Uterus (tissue), 4 donors: Measurements from ENCODE around the gene TAP1. TPM values are rescaled to one million over a fixed set of nuclear protein-coding genes. Genes with fewer than 3 reads are reported as not detected.
A peak's percentile ranks its signal among the peaks of the same experiment; 100 is the strongest.
"Not testable (repeated sequence)": the region's sequence is repeated elsewhere in the genome, so short reads cannot be mapped to it uniquely, and the experiment has no call there.

Experiments used
- DNase-seq, 2 donors: peaks; one replicate each; pipeline ENCODE4 v3.0.0-alpha.2; 2019 to 2020
- H3K27ac ChIP-seq, 2 donors: fragments of 200-600 bp; sonication (generic); 1 replicate in 1 of 2; 2 replicates in 1 of 2; pipeline ENCODE4 v1.5.1; 2016 to 2018
- H3K27me3 ChIP-seq, 2 donors: fragments of 200-600 bp; sonication (generic); one replicate each; pipeline ENCODE4 v1.5.1; 2018 to 2019; ENCODE audit warnings: control low read depth in 1 of 2
- H3K36me3 ChIP-seq, 2 donors: fragments of 200-600 bp; sonication (generic); one replicate each; pipeline ENCODE4 v1.5.1; 2019; ENCODE audit warnings: control low read depth in 1 of 2
- H3K4me1 ChIP-seq, 2 donors: fragments of 200-600 bp; sonication (generic); one replicate each; pipeline ENCODE4 v1.5.1; 2018 to 2019; ENCODE audit warnings: control low read depth in 1 of 2
- H3K4me3 ChIP-seq, 2 donors: fragments of 200-600 bp; sonication (generic); 1 replicate in 1 of 2; 2 replicates in 1 of 2; pipeline ENCODE4 v1.5.1; 2018 to 2019; ENCODE audit warnings: mild to moderate bottlenecking in 1 of 2
- H3K9me3 ChIP-seq, 2 donors: fragments of 200-600 bp; sonication (generic); one replicate each; pipeline ENCODE4 v1.5.1; 2019; ENCODE audit warnings: control low read depth in 1 of 2
- CTCF ChIP-seq, 4 experiments: fragments of 200-600 bp in 2 of 4; fragments of 450-650 bp in 2 of 4; sonication (generic) in 2 of 4; IDR thresholded peaks; one replicate each; pipeline ENCODE4 v1.5.1; 2016 to 2019; ENCODE audit warnings: antibody characterized with exemption in 4 of 4, mild to moderate bottlenecking in 2 of 4, moderate library complexity in 1 of 4
- POLR2A ChIP-seq, 2 donors: fragments of 450-650 bp; IDR thresholded peaks; one replicate each; pipeline ENCODE4 v1.6.1; 2016; ENCODE audit warnings: antibody characterized with exemption in 2 of 2, mild to moderate bottlenecking in 1 of 2, moderate library complexity in 1 of 2
- intact Hi-C: fragments of 100-400 bp; cut with DNase I; formaldehyde crosslinking; loops from one replicate; pipeline ENCODE4 v1.15.1; 2023; ENCODE audit warnings: low total_unique reads
- total RNA-seq, 4 donors: library from RNA; depleted of rRNA in 3 of 4; stranded (reverse); fragments of >200 nt in 3 of 4; gene quantifications; one replicate each; pipeline versions ENCODE4 v1.1.0 to v1.2.4, GENCODE V29; 2014 to 2023
- donor health status: DM: yes; HTN: yes; CAD: no.

The TAP1 gene
- total RNA-seq, 4 donors from 2014 or later: 18.2 to 62.2 (median 26.5) TPM

- no peak overlapping the region for H3K4me3 ChIP-seq
- H3K27ac ChIP-seq: no peak overlapping the region
- no peaks in the 10 kb centered on the region for H3K36me3 ChIP-seq
- H3K9me3 ChIP-seq: no peaks in the 10 kb centered on the region
- no peaks in the 10 kb centered on the region for H3K27me3 ChIP-seq
- peak in 1 of 2 donors; percentile 36 for DNase-seq
- intact Hi-C loops: loop anchor here (5.0 to 10.0 kb wide), 2 partner anchors 51 to 104 kb away; no protein-coding TSS in a partner anchor
- TF ChIP-seq CTCF (IDR thresholded peaks at IDR 0.05): no peak
- TF ChIP-seq POLR2A (IDR thresholded peaks at IDR 0.05): no peak
- H3K4me1 ChIP-seq: peaks cover 0 to 7% of the 10 kb centered on the region in 2 donors
These were observed 30.3 kb upstream of the TAP1 start for GRCh38 chr6:32883789-32884188.

- DNase-seq: no peak
- Histone ChIP-seq H3K4me3 (no peak overlapping the region), H3K27me3 (no peaks in the 10 kb centered on the region), H3K4me1 (peaks cover 0 to 7% of the 10 kb centered on the region in 2 donors), H3K36me3 (no peaks in the 10 kb centered on the region), H3K9me3 (no peaks in the 10 kb centered on the region), H3K27ac (no peak overlapping the region)
- intact Hi-C loops: loop anchor here (5.0 to 10.0 kb wide), 2 partner anchors 52 to 104 kb away; no protein-coding TSS in a partner anchor
- TF ChIP-seq POLR2A (IDR thresholded peaks at IDR 0.05): no peak
These were observed 29.4 kb upstream of the TAP1 start for GRCh38 chr6:32882879-32883250.

GRCh38 chr6:32880962-32881361 is 27.5 kb upstream of the TAP1 start:
- intact Hi-C loops: loop anchor here (5.0 to 10.0 kb wide), 2 partner anchors 54 to 106 kb away; no protein-coding TSS in a partner anchor
- not testable (repeated sequence) for H3K27me3 ChIP-seq, H3K27ac ChIP-seq, H3K4me3 ChIP-seq, H3K36me3 ChIP-seq, H3K4me1 ChIP-seq, DNase-seq, H3K9me3 ChIP-seq

- no peak for DNase-seq
- intact Hi-C loops: loop anchor here (5.0 to 10.0 kb wide), 2 partner anchors 55 to 108 kb away; no protein-coding TSS in a partner anchor
- H3K9me3 ChIP-seq: no peaks in the 10 kb centered on the region
These were observed 26.2 kb upstream of the TAP1 start for GRCh38 chr6:32879691-32880090.

GRCh38 chr6:32876603-32877002 is 23.1 kb upstream of the TAP1 start:
- no peaks in the 10 kb centered on the region for H3K36me3 ChIP-seq
- H3K9me3 ChIP-seq: no peaks in the 10 kb centered on the region
- TF ChIP-seq POLR2A (IDR thresholded peaks at IDR 0.05) (no peak), CTCF (IDR thresholded peaks at IDR 0.05) (no peak)
- H3K27ac ChIP-seq: no peak overlapping the region
- DNase-seq: no peak
- peaks cover 0 to 8% of the 10 kb centered on the region in 2 donors for H3K27me3 ChIP-seq
- intact Hi-C loops: no loop called here
- H3K4me1 ChIP-seq: no peaks in the 10 kb centered on the region
- H3K4me3 ChIP-seq: no peak overlapping the region

More at GRCh38 chr6:32879691-32880090, 26.2 kb upstream of the TAP1 start:
- no peaks in the 10 kb centered on the region for H3K36me3 ChIP-seq
- no peak overlapping the region for H3K27ac ChIP-seq
- H3K4me1 ChIP-seq: no peaks in the 10 kb centered on the region
- no peak overlapping the region for H3K4me3 ChIP-seq
- no peak for TF ChIP-seq CTCF (IDR thresholded peaks at IDR 0.05)
- TF ChIP-seq POLR2A (IDR thresholded peaks at IDR 0.05): no peak
- H3K27me3 ChIP-seq: no peaks in the 10 kb centered on the region

GRCh38 chr6:32873947-32874346 is 20.4 kb upstream of the TAP1 start:
- H3K4me1 ChIP-seq, DNase-seq, H3K4me3 ChIP-seq, H3K9me3 ChIP-seq, H3K27ac ChIP-seq, H3K27me3 ChIP-seq, H3K36me3 ChIP-seq, intact Hi-C loops: not testable (repeated sequence)

GRCh38 chr6:32868257-32868788 is 14.8 kb upstream of the TAP1 start:
- peak; percentile 81 to 85 for DNase-seq
- no peak overlapping the region for H3K27ac ChIP-seq
- TF ChIP-seq CTCF (IDR thresholded peaks at IDR 0.05): peak; percentile 87 to 96 (median 94)
- no peak for TF ChIP-seq POLR2A (IDR thresholded peaks at IDR 0.05)
- no peak overlapping the region for H3K4me3 ChIP-seq
- no peaks in the 10 kb centered on the region for H3K36me3 ChIP-seq
- H3K4me1 ChIP-seq: no peaks in the 10 kb centered on the region
- no peaks in the 10 kb centered on the region for H3K9me3 ChIP-seq
- H3K27me3 ChIP-seq: peaks cover 0 to 1% of the 10 kb centered on the region in 2 donors
- intact Hi-C loops: no loop called here
